Left renal pelvis (tissue), 4 donors: ENCODE data around the gene C1QTNF12. TPM values are rescaled to one million over a fixed set of nuclear protein-coding genes. Genes with fewer than 3 reads are reported as not detected.

ENCODE experiments used
- DNase-seq, 4 donors: peaks; one replicate each; pipeline ENCODE4 v3.0.0-alpha.2; 2013; ENCODE audit warnings: low read depth in 4 of 4, low spot score in 3 of 4
- polyA plus RNA-seq, 4 donors: library from polyadenylated mRNA; unstranded; fragments of 120-200 nt; gene quantifications; one replicate each; pipeline ENCODE4 v1.2.1, GENCODE V29; 2013; ENCODE audit not compliant: insufficient read length in 4 of 4

C1QTNF12 gene
- polyA plus RNA-seq, 4 donors, result 4.1 to 17.4 (median 8.5) TPM

DNA sequence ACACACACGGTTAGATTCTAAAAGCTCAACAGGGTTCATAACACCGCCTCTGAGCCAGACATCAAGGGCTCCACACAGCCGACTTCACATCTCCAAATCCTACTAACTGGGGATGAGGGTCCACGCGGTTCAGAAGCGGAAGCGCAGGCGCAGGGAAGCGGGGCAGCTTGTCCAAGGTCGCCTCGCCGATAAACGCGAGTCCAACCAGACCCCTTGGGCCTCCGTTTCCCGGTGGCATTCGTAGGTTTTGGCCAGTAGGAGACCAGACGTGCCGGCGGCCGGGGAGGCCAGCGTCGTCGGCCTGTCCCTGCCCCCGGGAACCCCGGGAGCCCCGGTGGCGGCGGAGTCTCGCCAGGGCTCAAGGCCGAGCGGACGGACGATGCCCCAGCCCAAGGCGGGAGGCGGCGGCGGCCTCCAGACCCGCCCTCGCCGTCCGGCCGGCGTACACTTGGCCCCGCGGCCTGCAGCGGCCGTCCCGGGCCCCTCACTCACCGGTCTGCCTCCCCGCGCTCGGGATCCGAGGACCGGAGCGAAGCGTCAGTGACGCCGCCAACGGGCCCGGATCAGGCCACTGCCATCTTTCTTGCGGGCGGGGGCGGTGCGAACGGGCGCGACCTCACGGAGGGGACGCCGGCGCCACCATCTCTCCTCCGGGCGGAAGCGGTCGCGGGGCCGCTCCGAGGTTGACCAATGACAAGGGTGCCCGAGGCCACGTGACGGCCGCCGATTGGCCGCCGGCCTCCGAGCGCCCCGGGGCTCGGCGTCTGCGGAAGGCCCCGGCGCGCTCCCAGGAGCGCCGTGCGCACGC, 14.9 kb downstream of the C1QTNF12 start, which contains the start of gene SDF4:
Gene SDF4, minus strand, starts transcription at position 602 of the 808 bp plus-strand sequence. CDS start 3,229 bp downstream, outside the sequence.
- DNase-seq, result peak; percentile 86 to 93 (median 92)

DNA sequence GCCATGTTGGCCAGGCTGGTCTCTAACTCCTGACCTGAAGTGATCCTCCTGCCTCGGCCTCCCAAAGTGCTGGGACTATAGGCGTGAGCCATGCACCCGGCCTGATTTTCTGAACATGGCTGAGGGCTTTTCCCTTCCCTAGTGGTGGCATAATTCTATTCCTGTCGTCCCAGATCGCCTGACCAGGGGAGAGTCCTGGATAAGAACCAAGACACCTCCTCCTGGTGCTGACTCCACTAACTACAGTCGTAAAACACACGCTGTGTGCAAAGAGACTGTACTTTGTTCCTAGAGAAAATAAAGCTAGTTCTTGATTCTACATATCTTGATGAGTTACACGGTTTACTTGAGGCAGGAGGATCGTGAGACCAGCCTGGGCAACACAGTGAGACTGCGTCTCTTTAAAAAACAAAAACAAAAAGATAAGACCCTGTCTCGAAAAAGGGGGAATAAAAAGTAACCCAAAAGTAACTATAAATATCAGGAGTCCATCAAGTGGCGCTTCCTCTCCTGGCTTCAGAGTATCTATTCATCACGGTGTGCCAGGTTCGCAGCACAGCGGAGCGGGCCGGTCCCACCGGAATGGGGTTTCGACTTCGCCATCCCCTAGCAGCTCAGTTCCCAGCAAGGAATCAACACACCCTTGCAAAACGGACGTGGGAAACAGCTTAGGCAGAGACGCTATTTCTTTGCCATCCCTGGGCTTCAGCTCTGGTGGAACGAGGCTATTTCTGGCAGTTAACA, 15.7 kb downstream of the C1QTNF12 start:
- no peak for DNase-seq

DNA sequence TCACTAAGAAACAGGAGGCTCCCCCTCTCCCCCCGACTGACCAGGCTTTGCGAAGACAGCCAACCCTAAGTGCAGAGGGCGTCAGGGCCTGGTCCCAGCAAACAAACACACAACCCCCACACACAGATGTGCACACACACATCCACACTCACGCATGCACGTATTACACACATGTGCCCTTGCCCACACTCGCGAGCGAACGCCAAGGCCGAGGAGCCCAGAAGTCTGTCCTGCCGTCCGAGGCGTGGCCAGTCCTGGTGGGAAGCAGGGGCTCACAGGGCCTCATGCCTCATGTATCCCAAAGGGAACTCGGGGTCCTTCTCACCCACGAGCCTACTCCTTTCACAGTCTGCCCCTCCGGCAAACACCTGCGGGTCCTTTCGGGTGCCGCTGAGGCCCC, 16.8 kb downstream of the C1QTNF12 start:
- no peak for DNase-seq

DNA sequence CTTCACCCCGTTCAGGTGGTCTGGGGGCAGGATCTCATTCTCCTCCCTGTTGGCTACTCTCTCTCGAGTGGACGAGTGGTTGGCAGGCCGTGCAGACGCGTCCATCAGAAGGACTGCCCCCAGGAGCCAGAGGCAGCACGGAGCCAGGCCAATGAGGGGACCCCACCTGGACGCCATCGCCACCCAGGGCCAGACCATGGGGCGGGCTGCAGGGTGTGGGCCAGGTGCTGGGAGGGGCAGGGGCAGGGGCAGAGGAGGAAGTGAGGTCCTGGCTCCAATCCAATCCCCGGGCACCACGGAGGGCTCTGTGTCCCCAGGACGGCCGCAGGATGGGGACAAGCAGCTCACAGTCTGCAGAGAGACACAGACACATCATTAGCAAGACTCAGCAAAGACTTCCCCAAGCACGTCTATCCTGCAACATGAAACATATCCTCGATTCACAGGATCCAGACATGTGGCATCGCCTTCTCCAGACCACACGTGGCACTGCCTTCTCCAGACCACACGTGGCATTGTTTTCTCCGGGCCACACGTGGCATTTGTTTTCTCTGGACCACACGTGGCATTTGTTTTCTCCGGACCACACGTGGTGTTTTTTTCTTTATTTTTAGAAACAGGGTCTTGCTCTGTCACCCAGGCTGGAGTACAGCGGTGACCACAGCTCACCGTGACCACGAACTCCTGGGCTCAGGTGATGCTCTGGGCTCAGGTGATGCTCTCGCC, 17.8 kb downstream of the C1QTNF12 start:
- DNase-seq, result no peak

- no peak for DNase-seq
These were observed 18.3 kb downstream of the C1QTNF12 start for GRCh38 chr1:1228187-1228586.

GRCh38 chr1:1227386-1227785, 19.1 kb downstream of the C1QTNF12 start:
- no peak for DNase-seq

DNA sequence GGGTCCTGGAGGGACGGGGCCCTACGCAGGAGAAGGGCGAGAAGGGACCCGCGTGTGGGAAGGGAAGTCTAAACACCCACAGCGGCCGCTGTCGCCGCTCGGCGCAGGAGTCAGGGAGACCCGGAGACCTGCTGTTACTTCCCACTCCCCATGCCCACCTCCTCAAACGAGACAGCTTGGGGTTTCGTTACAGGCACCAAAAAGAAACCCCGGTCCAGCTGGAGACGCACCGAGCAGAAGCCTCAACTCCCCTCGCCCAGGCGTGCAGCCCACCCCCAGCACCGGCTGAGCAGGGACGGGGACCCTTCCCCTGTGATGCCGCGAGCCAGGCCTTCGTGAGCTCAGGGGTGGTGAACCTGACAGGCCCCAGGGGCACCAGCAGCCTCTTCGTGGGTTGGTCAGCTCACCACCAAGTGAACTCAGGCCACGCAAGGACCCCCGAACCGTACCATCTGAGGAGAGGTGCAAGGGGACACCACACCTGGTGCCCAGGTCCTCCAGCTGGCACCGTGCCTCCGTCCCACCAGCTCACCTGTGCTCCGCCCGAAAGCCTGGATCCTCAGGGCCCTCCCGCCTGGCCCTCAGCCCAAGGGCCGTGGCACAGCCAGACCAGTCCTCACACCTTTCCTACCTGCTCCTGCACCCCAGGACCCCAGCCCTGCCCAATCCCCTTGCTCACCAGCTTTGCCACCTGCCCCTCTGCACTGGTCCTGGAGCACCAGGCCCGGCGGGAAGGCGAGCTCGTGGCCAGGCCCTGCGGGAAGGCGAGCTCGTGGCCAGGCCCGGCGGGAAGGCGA, 19.8 kb downstream of the C1QTNF12 start:
- no peak for DNase-seq

DNA sequence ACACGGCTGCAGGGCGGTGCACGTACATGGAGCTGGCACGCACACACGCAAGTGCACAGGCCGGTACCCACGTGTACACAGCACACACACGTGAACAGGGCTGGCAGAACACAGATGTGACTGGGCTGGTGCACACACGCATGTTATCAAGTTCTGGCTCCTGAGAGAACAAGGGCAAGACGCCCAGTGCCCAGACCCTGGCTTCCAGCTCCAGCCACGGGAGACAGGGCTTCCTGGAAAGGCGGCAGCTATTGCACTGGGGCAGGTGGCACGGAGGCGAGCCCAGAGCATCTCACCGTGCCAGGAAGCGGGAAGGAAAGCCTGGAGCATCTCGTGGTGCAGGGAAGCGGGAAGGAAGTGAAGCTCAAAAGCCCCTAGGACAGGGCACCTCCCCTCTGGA, 20.6 kb downstream of the C1QTNF12 start:
- DNase-seq, result no peak

- DNase-seq, result no peak
These were observed 21.2 kb downstream of the C1QTNF12 start for GRCh38 chr1:1225238-1225845.

DNA sequence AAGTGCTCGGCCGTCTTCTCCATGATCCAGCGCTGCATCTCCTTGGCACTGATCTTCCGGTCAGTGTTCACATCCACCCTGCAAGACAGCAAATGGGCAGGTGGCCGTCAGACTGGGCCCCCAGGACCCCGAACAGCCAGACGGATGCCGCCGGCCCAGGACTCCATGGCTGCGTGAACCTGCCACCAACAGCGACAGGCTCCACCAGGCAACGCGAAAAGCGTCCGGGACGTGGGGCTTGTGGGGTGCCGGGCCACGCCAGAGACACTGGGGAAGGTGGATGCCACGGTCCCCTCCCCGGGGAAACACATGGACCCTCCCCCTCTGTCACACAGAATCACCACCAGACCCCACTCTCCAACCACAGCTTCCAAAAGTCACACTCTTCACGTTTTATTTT, 22.6 kb downstream of the C1QTNF12 start:
- no peak for DNase-seq

DNA sequence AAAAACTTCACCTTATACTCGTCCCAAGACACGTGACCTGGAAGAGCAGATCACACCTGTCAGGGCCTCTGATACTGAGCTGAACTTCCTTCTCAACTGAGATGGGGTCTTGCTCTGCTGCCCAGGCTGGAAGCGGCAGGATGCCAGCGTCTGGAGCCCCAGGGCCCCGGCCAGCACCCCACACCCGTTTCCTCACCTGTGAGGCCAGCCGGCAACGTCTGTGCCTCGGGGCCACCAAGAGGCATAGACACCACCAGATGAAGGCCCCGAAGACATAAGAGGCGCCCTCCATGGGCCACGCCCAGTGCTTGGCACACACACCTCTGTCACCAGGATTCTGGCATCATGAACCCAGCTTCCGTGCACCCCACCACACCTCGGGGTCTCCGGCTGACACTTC, 23.2 kb downstream of the C1QTNF12 start:
- no peak for DNase-seq

DNA sequence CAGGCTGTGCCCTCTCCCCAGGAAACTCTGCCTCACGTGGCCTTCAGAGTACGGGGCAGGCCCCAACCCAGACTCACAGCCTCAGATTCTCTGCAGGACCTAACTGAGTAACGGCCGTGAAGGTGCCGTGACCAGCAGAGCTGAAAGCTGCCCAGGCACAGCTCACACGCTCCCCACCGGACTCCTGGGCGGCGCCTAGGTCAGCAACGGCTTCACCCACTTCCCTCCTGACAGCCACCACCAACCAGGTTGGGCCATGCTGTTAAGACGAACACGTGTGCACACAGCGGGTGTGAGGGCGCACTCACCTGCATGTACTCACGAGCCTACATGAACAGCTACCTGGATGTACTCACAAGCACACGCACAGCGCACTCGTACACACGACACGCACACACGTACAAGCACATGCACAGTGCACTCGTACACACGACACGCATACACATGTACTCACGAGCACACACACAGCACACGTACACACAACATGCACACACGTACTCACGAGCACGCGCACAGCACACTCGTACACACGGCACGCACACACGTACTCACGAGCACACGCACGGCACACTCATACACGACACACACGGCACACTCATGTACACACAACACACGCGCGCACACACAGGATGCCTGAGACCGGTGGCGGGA, 23.8 kb downstream of the C1QTNF12 start:
- DNase-seq, result no peak

DNA sequence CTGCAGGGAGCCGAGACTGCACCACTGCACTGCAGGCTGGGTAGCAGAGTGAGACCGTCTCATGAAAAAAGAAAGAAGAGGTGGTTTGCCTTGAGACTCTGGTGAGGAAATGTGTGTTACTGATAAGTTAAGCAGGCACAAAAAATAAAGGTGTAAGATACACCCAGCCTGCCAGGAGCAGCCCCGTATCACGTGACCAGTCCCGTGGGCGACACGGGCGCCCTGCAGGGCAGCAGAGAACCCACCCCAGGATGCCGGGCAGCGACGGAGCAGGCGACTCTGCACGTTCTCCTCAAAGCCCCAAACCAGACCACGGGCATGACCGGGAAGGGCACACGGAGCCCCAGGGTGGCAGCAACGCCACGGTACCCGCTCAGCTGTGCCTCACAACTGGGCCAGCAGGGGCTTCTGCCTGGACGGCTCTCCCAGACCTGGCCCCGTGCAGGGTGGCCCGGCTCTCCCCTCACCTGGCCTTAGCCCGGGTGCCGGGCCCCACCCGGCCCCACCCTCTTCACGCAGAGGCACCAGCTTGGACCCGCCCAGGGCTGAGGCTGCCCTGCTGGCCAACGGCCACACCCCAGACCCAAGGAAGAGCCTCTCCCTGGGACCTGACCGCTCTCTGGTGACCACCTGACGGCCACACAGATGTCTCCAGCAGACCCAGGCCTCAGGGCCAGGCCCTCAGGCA, 24.5 kb downstream of the C1QTNF12 start:
- DNase-seq, result no peak

- DNase-seq, result no peak
These were observed 26.3 kb downstream of the C1QTNF12 start for GRCh38 chr1:1220197-1220596.

- no peak for DNase-seq
These were observed 27.2 kb downstream of the C1QTNF12 start for GRCh38 chr1:1219341-1219740.

DNA sequence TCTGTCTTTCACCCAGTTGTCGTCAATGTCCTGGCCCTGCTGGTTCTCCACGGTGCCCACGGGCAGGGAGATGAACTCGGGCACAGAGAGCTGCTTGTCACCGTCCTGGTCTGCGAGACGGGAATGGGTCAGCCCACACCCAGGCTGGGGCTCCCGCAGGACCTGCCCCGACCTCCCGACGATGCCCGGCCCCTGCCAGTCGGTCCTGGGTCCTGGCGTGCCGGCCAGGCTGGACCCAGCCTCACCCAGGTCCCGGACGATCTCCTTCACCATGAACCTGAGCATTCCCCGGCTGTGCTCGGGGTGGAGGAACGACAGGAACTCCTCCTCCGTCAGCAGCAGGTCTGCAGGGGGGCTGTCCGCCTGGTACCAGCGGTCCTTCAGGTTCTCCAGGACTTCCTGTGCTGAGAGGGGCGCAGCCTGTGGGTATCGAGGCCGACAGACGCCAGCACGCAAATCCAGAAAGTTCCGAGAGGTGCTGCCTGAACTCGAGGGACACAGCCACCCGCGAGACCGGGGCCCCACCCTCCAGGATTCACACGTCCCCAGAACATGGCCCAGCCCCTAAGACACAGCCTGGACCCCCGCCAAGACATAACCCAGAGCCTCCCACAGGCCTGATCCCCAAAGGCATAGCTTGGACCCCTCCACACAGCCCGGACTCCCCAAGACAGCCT, 27.9 kb downstream of the C1QTNF12 start:
- no peak for DNase-seq

DNA sequence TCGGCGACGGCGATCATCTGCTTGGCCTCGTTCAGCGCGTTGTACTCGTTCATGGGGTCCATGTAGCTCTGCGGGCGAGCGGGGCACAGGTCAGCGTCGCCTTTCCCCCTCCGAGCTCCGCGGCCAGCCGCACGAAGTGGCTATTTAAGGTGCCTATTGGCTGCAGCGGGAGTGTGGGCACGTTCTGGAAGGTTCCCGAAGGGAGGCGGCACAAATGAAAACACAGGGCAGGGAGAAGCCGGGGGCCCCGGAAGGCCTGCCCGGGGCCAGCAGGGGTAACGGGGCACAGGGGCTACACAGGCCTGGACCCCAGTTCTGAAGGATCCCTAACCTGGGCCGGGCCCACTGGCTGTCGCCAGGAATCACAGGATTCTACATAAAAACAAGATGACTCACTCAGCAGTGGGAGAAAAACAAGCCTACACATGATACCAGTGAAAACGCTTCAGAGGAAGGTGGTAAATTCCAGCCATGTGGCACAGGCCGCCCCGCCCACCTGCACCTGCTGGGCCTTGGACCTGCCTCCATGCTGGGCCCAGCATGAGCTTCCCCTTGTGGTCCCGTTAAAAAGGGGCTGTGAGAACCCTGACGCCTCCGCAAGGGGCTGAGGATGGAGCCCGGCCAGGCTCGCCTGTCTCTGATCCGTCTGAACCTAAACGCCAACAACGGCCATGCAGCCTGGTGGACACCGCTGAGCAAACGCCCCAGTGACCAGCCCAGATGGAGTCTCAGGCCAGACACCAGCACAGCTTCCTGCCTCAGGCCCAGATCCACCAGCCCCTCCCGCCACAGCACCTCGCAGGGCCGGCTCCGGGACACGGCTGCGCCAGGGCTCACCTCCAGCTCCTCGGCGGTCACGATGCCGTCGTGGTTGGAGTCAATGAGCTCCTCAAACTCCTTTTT, 28.6 kb downstream of the C1QTNF12 start:
- no peak for DNase-seq
